Breast epithelium (tissue), 3 donors: Measurements from ENCODE around the gene KCNQ1OT1.

ENCODE experiments used
- POLR2A ChIP-seq: fragments of 450-650 bp; IDR thresholded peaks from one replicate; pipeline ENCODE4 v1.6.1; 2016; ENCODE audit warnings: antibody characterized with exemption, mild to moderate bottlenecking, moderate library complexity
- POLR2AphosphoS5 ChIP-seq, 3 donors: sonication (generic); formaldehyde crosslinking; IDR thresholded peaks; one replicate each; pipeline ENCODE4 v1.6.1; 2017; ENCODE audit warnings: antibody characterized with exemption in 3 of 3

DNA sequence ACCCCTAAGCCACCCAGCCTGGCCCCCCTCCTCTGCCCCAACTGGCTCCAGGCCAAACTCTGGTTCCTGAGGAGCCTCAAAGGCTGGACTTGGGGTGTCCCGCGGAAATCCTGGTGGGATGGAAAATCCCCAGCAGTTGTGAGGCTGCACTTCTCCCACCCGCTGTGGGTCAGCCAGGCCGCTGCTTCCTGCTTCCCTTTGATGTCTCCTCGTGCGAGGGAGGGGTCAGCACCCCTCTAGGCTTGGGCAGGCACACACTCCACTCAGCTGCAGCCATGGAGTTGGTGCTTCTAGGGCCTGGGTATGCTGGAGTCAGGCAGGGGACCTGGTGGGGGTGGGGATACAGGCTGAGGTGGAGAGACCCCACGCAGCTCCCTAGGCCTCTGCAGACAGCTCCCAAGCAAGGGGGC is 12.0 kb downstream of the KCNQ1OT1 start:
- TF ChIP-seq POLR2A = no peak
- TF ChIP-seq POLR2AphosphoS5 (IDR thresholded peaks at IDR 0.05) = no peak
